GM23338 (cell line): ENCODE measurements around the gene FREY1. TPM values are rescaled to one million over a fixed set of nuclear protein-coding genes. Genes with fewer than 3 reads are reported as not detected.

Experiments used
- ATAC-seq: fragments of 200-7000 bp; cut with Tn5 transposase; 3 replicates; pipeline ENCODE4 v1.9.1; 2020
- DNase-seq: peaks from one replicate; pipeline ENCODE4 v3.0.0-alpha.2; 2015; ENCODE audit warnings: low spot score
- H2AFZ ChIP-seq: fragments of 200-600 bp; sonication (generic); 2 replicates; pipeline ENCODE4 v1.8.0; 2016; ENCODE audit warnings: antibody characterized with exemption, mild to moderate bottlenecking, moderate library complexity
- H3F3A ChIP-seq: fragments of 200-600 bp; sonication (generic); replicated peaks from 2 replicates; pipeline ENCODE4 v1.8.0; 2017; ENCODE audit warnings: antibody characterized with exemption, mixed run types, low read depth
- H3K27ac ChIP-seq: fragments of 200-600 bp; sonication (generic); 2 replicates; pipeline ENCODE4 v1.6.1; 2016; ENCODE audit warnings: low read depth
- H3K27me3 ChIP-seq: fragments of 200-600 bp; sonication (generic); 2 replicates; pipeline ENCODE4 v1.8.0; 2016; ENCODE audit warnings: mild to moderate bottlenecking, mixed run types, moderate library complexity; ENCODE audit not compliant: insufficient read depth
- H3K36me3 ChIP-seq: fragments of 200-600 bp; sonication (generic); 2 replicates; pipeline ENCODE4 v1.8.0; 2016; ENCODE audit warnings: mild to moderate bottlenecking; ENCODE audit not compliant: insufficient read depth
- H3K4me1 ChIP-seq: fragments of 200-600 bp; sonication (generic); 2 replicates; pipeline ENCODE4 v1.8.0; 2016; ENCODE audit warnings: mild to moderate bottlenecking, moderate library complexity; ENCODE audit not compliant: insufficient read depth
- H3K4me2 ChIP-seq: fragments of 200-600 bp; sonication (generic); 2 replicates; pipeline ENCODE4 v1.7.1; 2017; ENCODE audit warnings: mixed run types
- H3K4me3 ChIP-seq: fragments of 200-600 bp; sonication (generic); 2 replicates; pipeline ENCODE4 v1.6.1; 2016; ENCODE audit warnings: mixed run types
- H3K79me2 ChIP-seq: fragments of 200-600 bp; sonication (generic); replicated peaks from 2 replicates; pipeline ENCODE4 v1.8.0; 2017; ENCODE audit warnings: mild to moderate bottlenecking; ENCODE audit not compliant: insufficient read depth
- H3K9me2 ChIP-seq: fragments of 200-600 bp; sonication (generic); 2 replicates; pipeline ENCODE4 v1.8.0; 2017; ENCODE audit not compliant: insufficient read depth
- H4K20me1 ChIP-seq: fragments of 200-600 bp; sonication (generic); replicated peaks from 2 replicates; pipeline ENCODE4 v1.8.0; 2017; ENCODE audit warnings: mild to moderate bottlenecking; ENCODE audit not compliant: insufficient read depth
- H3K27ac Mint-ChIP-seq: 2 replicates; pipeline ENCODE4 v1.8.0; 2020; ENCODE audit warnings: inconsistent platforms, mild to moderate bottlenecking, moderate library complexity, mixed read lengths
- H3K27me3 Mint-ChIP-seq: 3 replicates; pipeline ENCODE4 v1.8.0; 2022; ENCODE audit warnings: low read depth, mild to moderate bottlenecking, moderate library complexity, mixed read lengths, inconsistent platforms; ENCODE audit not compliant: insufficient read depth, poor library complexity
- H3K36me3 Mint-ChIP-seq: 3 replicates; pipeline ENCODE4 v1.8.0; 2021; ENCODE audit warnings: low read depth, mild to moderate bottlenecking, inconsistent platforms, moderate library complexity, mixed read lengths
- H3K4me1 Mint-ChIP-seq: 3 replicates; pipeline ENCODE4 v1.8.0; 2020; ENCODE audit warnings: mild to moderate bottlenecking, inconsistent platforms, mixed read lengths
- H3K4me3 Mint-ChIP-seq: 3 replicates; pipeline ENCODE4 v1.8.0; 2021; ENCODE audit warnings: moderate library complexity, mild to moderate bottlenecking, inconsistent platforms, mixed read lengths
- H3K9me3 Mint-ChIP-seq: 3 replicates; pipeline ENCODE4 v1.8.0; 2020; ENCODE audit warnings: moderate library complexity, mild to moderate bottlenecking, inconsistent platforms, mixed read lengths
- CTCF ChIP-seq, 2 experiments: fragments of 200-600 bp in 1 of 2; sonication (generic) in 1 of 2; conservative IDR thresholded peaks; 2 replicates each; pipeline versions ENCODE4 v1.5.1 to v1.6.1; 2016 to 2017; ENCODE audit warnings: antibody characterized with exemption in 2 of 2, low read depth in 2 of 2, mild to moderate bottlenecking in 2 of 2, moderate library complexity in 1 of 2
- EZH2 ChIP-seq: fragments of 200-600 bp; sonication (generic); IDR thresholded peaks from one replicate; pipeline ENCODE4 v1.8.0; 2017; ENCODE audit warnings: antibody characterized with exemption, mild to moderate bottlenecking, low read depth; ENCODE audit not compliant: unreplicated experiment
- JUNB ChIP-seq: IDR thresholded peaks from one replicate; pipeline ENCODE4 v1.6.1; 2016; ENCODE audit warnings: antibody characterized with exemption; ENCODE audit not compliant: unreplicated experiment
- NANOG ChIP-seq: IDR thresholded peaks from 2 replicates; pipeline ENCODE4 v1.6.1; 2016; ENCODE audit warnings: antibody characterized with exemption, borderline replicate concordance
- POLR2AphosphoS5 ChIP-seq: IDR thresholded peaks from 2 replicates; pipeline ENCODE4 v1.6.1; 2016; ENCODE audit warnings: antibody characterized with exemption, low read depth
- REST ChIP-seq: IDR thresholded peaks from one replicate; pipeline ENCODE4 v1.6.1; 2018; ENCODE audit warnings: antibody characterized with exemption; ENCODE audit not compliant: unreplicated experiment
- ZNF114 ChIP-seq: fragments of 250-450 bp; sonication (Bioruptor Pico); IDR thresholded peaks from 2 replicates; pipeline ENCODE4 v1.5.0; 2020; ENCODE audit warnings: mild to moderate bottlenecking, moderate library complexity
- ZNF331 ChIP-seq: fragments of 250-450 bp; sonication (Bioruptor Pico); IDR thresholded peaks from 2 replicates; pipeline ENCODE4 v1.5.0; 2020; ENCODE audit warnings: low read depth, mild to moderate bottlenecking, moderate library complexity
- ZNF462 ChIP-seq: fragments of 250-450 bp; sonication (Bioruptor Pico); IDR thresholded peaks from 2 replicates; pipeline ENCODE4 v1.5.0; 2020; ENCODE audit warnings: mild to moderate bottlenecking, moderate library complexity
- polyA plus RNA-seq: library from polyadenylated mRNA; unstranded; fragments of >200 nt; fragmentation: Nextera tagmentation; extraction: Ambion mirVana; gene quantifications from 2 replicates; pipeline ENCODE4 v1.2.1, GENCODE V29; 2016
- total RNA-seq: library from RNA; depleted of rRNA; stranded (reverse); fragments of >200 nt; shearing (Covaris generic); gene quantifications from 2 replicates; pipeline ENCODE4 v1.2.3, GENCODE V29; 2014

Gene FREY1
- total and polyA plus RNA-seq, 2 experiments from 2014 or later, result 1.1 TPM; not detected in 1

- no peak for TF ChIP-seq CTCF (conservative IDR thresholded peaks at IDR 0.05; ENCODE audit: low read depth in 2 of 2)
- no peak for TF ChIP-seq ZNF331 (CRISPR knock-in tag)
- TF ChIP-seq POLR2AphosphoS5, result no peak
- no peak for TF ChIP-seq NANOG
- no peak for TF ChIP-seq REST
- TF ChIP-seq EZH2, result no peak
- TF ChIP-seq ZNF114 (CRISPR knock-in tag), result no peak
Measured at GRCh38 chr11:45902452-45903380, 4.4 kb downstream of the FREY1 start (continued).

- Histone ChIP-seq H3K27me3 (peaks cover 3% of the 10 kb centered on the region; the same call in 1 of the 2 replicates), H3K79me2 (no peaks in the 10 kb centered on the region; the same call in 1 of the 2 replicates), H3K4me3 (no peak overlapping the region), H3F3A (no peaks in the 10 kb centered on the region), H3K27ac (no peak overlapping the region), H3K9me2 (no peaks in the 10 kb centered on the region), H3K36me3 (no peaks in the 10 kb centered on the region), H3K4me1 (peaks cover 14% of the 10 kb centered on the region; the same call in 1 of the 2 replicates), H2AFZ (no peak overlapping the region), H3K4me2 (no peak overlapping the region), H4K20me1 (peaks cover 6% of the 10 kb centered on the region)
- DNase-seq (no peak), ATAC-seq (no peak)
- peaks cover 17% of the 10 kb centered on the region for H3K4me1 Mint-ChIP-seq
- H3K27ac Mint-ChIP-seq, result no peak overlapping the region
- peak overlapping the region; percentile 69; the same call in 1 of the 3 replicates for H3K4me3 Mint-ChIP-seq
- H3K27me3 Mint-ChIP-seq, result peaks cover 22% of the 10 kb centered on the region
- H3K9me3 Mint-ChIP-seq, result no peaks in the 10 kb centered on the region
- H3K36me3 Mint-ChIP-seq, result peaks cover 19% of the 10 kb centered on the region
- TF ChIP-seq ZNF462 (CRISPR knock-in tag), result no peak
- TF ChIP-seq JUNB, result no peak
- no peak for TF ChIP-seq POLR2AphosphoS5
- no peak for TF ChIP-seq CTCF (conservative IDR thresholded peaks at IDR 0.05; ENCODE audit: low read depth in 2 of 2)
- no peak for TF ChIP-seq ZNF114 (CRISPR knock-in tag)
- TF ChIP-seq NANOG, result no peak
Measured at GRCh38 chr11:45901626-45902025, 5.4 kb downstream of the FREY1 start.
